HG03439 (cell line): ENCODE data around the gene TTC3.
"Not testable (repeated sequence)": the region's sequence is repeated elsewhere in the genome, so short reads cannot be mapped to it uniquely, and the experiment has no call there.

Experiments
- ATAC-seq: cut with Tn5 transposase; IDR thresholded peaks from one replicate; pipeline ENCODE4 v1.9.1; 2021; ENCODE audit warnings: mild to moderate bottlenecking, moderate library complexity; ENCODE audit not compliant: unreplicated experiment

Gene TTC3

DNA sequence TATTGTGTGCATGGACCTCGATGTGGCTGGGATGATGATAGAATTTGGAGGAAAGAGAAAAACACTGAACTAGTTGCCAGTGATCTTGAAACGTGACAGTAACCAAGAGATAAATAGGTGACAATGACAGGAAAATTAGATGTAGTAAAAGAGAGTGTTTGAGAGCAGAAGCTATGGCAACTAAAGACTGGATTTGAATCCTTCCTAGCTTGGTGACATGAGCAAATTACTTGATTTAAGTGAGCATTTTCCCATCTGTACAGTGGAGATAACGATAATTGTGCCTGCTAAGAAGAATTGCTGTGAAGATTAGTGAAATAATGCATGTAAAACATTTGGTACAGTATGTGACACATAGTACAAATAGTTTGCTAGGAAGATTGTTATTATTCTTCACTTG is 12.7 kb downstream of the TTC3 start:
- ATAC-seq: no peak

DNA sequence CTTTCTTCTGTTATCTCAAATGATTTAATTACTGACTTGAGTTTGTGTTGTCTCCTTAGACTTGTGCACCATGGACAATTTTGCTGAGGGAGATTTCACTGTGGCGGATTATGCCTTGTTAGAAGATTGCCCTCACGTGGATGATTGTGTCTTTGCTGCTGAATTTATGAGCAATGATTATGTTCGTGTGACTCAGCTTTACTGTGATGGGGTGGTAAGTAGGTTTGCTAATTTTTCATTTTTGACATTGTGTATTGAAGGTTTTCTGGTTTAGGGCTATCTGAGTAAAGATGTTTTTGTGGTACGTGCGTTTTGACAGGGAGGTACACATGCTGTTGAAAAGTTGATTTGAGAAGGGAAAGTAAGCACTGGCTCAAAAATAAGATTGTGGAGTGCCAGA is 14.1 kb downstream of the TTC3 start:
- ATAC-seq: no peak

DNA sequence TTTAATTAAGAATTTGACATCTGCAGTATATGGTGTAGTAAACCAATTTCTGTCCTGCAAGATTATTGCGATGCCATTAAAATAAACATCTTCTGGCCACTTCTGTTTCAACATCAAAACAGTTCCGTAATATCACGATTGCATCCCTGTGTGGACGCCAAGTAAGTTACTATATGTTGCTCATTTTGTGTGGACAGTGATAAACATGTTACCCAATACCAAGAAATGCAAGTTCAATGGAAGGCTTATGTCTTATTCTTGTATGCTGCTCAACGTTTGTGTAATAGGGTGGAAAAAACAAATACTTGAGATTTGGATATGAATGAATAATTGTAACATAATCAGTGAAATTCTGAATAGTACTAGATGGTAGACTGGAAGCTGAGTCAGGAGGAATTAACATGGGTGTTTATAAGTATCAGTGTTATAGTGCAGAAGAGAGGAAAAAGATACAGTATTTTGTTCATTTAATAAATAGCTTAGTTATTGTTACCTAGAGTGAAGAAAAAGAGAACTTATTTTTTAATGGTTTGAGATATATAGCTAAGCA is 15.2 kb downstream of the TTC3 start:
- no peak for ATAC-seq

DNA sequence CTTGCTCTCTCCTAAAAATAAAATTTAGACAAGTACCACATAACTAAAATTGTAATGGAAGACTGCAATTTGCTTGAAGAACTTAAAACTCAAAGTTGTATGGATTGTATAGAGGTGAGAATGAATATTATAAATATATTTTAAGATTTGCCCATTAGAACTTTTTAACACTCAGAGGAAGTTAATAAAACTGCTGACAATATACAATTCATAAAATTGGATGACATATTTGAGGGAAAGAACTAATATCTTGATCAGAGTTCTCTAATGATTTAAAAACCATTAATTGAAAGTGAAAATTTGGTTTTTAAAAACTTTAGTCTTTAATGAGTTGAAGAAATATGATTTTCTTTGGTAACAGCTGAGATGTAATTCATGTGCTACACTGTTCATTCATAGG is 20.9 kb downstream of the TTC3 start:
- ATAC-seq: no peak

DNA sequence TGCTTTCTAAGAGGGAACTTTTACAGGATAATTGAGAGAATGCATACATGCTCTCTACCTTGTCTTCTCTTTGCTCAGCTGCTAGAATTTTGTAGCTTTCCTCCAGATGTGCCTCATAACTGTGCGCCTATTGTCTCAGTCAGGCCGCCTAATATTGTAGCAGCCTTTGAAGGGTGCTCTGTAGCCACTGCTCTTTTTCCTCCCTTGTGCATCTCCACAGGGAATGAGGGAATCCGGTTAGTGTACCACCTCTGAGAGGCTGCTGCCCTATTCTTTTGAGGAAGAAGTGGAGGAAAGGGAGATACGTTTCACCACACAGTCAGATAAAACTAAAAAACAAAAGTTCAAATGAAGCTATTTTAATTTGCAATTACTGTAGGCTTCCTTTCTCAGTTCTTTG is 22.8 kb downstream of the TTC3 start:
- no peak for ATAC-seq

DNA sequence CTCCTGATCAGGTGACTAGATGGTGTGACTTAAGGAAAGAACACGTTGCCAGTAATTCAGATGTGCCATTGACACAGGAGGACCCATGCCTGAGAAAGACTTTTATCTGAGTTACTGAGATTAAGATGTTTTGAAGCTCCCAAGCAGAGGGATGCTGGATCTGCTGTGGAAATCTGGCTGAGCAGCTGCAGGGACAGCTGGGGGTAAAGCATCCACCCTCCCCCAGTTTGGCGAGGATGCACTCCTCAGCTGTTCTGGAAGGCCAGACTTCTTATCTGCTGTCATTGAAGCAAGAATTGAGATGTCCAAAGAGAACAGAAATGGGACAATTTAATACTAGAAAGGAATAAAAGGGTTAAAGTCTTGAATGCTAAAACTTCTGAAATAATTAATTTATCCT is 25.7 kb downstream of the TTC3 start:
- ATAC-seq: no peak

DNA sequence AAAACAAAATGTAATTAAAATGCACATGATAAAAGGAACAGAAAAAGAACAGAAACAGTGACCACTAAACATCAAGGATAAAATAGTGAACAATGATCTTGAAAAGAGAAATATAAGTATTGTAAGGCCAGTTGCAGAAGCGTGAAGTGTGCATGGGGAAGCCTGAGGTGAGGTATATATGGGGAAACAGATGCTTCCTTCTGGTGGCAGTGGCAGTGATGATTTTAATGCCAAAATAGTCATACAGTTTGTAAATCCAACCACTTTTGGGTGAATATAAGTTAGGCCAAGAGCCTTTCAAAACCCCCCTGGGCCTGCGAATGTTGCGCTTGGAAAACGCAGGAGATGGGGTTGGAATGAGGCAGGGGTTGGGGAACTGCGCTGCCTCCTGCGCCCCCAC is 27.3 kb downstream of the TTC3 start:
- ATAC-seq: no peak

DNA sequence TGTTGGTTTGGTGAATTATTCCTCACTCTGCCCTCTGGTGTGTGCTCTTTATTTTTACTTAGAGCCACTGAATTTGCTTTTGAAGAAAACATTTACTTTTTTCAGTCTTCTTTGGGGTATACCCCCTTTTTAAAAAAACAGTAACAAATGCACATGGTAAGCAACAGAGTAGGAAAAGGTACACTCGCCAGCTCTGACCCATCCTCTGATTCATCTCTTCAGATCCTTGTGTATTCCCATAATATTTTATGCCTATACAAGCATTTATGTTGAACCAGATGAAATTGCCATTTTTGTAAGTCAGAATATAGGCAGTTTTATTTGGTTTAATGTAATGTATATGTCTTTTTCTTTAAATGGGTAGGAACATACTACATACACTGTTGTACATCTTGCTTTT is 28.3 kb downstream of the TTC3 start:
- no peak for ATAC-seq

DNA sequence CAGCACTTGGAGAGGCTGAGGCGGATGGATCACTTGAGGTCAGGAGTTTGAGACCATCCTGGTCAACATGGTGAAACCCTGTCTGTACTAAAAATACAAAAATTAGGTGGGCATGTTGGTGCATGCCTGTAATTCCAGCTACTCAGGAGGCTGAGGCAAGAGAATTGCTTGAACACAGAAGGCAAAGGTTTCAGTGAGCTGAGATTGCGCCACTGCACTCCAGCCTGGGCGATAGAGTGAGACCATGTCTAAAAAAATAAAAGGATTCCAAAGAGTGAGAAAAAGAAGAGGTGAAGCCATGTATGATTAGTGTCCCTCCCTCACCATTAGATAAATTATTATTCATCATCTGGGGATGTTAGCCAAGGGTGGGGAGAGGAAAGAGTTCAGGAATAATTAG is 29.7 kb downstream of the TTC3 start:
- ATAC-seq: not testable (repeated sequence)

DNA sequence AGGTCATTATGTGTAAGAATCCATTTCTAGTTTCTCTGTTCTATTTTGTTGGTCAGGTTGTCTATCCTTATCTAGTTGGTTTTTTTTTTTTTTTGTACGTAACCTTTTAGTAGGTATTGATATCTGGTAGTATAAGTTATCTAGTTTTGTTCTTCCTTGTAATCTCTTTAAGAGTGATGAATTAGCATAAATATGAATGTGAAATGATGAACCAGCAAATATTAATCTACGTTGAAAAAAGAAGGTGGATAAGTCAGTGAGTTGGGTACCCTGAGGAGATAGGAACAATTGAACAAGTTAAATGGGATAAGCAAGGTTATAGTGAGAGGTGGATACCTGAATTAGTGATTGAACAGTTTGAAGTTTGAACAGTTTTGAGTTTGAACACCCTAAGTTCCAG is 33.9 kb downstream of the TTC3 start:
- no peak for ATAC-seq

DNA sequence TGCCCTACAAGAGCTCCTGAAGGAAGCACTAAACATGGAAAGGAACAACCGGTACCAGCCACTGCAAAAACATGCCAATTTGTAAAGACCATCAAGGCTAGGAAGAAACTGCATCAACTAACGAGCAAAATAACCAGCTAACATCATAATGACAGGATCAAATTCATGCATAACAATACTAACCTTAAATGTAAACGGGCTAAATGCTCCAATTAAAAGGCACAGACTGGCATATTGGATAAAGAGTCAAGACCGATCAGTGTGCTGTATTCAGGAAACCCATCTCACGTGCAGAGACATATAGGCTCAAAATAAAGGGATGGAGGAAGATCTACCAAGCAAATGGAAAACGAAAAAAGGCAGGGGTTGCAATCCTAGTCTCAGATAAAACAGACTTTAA is 38.0 kb downstream of the TTC3 start:
- ATAC-seq: not testable (repeated sequence)

DNA sequence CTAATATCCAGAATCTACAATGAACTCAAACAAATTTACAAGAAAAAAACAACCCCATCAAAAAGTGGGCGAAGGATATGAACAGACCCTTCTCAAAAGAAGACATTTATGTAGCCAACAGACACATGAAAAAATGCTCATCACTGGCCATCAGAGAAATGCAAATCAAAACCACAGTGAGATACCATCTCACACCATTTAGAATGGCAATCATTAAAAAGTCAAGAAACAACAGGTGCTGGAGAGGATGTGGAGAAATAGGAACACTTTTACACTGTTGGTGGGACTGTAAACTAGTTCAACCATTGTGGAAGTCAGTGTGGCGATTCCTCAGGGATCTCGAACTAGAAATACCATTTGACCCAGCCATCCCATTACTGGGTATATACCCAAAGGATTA is 41.2 kb downstream of the TTC3 start:
- ATAC-seq: not testable (repeated sequence)

DNA sequence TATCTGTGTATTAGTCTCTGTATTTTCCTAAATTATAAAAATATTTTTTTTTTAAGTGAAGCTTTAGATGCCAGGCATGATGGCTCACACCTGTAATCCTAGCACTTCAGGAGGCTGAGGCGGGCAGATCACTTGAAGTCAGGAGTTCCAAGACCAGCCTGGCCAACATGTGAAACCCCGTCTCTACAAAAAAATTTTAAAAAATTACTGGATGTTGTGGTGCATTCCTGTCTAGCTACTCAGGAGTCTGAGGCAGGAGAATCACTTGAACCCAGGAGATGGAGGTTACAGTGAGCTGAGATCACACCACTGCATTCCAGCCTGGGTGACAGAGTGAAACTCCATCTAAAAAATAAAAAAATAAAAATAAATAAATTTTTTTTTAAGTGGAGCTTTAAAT is 43.4 kb downstream of the TTC3 start:
- not testable (repeated sequence) for ATAC-seq

DNA sequence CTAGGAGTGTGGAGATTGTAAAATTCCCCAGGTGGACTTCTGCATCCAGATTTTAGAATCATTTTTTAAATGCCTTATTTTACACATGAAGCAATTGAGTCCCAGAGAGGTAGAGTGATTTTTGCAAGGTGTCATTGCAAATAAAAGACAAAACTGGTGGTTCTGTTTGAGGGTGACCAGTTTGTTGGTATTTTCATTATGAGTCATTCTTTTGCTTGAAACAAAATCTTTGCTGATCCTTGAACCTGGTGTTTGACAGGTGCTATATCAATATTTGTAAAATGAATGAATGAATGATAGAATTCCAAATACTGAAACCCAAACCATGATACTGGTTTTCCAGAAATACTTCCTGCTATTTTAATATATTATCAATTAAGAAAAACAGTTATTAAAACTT is 44.1 kb downstream of the TTC3 start:
- ATAC-seq: no peak

DNA sequence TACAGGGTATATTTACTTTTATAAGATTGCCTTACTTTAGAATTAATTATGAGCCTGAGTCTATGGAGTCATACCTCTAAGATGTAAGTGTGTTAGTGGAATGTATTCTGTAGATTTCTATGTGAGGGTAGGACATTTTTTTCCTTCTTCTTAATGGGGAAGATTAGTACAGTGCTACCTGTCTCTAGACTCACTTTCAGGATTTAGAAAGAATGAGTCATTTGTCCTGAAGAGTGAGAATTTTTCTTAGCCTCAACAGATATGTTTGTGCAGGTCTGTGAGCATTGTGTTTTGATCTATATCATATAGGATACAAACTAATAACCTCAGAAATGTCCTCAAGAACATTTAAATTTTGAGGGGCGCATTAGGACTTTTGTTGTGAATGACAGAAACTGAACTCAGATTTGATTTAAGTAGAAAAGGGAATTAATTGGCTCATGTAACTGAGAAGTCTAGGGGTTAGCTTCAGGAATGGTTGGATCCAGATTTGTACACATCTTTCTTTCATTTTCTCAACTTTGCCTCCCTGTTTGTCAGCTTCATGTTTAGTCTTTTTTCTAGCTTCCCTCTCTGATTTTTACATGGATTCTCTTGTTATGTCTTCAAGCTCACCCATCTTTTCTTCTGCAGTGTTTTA is 45.3 kb downstream of the TTC3 start:
- ATAC-seq: no peak

DNA sequence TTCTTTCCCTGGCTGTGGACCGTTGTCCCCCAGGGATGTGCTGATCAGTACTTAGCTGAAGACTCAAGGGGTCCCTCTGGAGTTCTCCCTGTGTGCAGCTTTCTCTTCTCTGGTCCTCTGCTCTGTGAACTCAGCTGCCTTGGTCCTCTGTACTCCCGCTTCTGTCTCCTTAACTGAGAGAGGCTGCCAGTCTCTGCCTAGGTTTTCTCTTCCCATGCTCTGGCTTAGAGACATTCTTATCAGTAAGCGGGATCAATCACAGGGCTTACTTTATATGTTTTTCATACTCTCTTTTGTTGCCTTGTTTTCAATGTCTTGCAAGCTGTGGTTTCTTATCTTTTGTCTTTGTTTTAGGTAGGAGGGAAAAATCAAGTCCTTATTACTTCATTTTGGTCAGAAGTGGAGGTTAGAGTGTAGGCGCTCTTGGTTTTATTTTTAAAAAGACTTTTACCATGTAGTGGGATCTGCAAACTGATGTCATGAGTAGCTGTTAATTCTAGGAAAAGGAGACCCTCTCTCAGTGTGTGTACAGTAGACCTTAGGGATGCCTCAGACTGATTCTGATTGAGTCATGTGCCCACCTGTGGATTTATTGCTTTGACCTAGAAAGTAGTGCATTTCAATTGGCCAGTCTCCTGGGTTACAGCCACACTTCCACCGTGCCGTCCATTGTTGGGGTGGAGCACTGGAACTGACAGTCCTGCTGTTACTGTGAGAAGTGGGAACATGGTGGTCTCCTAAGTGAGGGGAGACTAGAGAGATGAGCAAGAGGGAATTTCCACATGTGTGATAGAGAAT is 46.6 kb downstream of the TTC3 start:
- no peak for ATAC-seq

DNA sequence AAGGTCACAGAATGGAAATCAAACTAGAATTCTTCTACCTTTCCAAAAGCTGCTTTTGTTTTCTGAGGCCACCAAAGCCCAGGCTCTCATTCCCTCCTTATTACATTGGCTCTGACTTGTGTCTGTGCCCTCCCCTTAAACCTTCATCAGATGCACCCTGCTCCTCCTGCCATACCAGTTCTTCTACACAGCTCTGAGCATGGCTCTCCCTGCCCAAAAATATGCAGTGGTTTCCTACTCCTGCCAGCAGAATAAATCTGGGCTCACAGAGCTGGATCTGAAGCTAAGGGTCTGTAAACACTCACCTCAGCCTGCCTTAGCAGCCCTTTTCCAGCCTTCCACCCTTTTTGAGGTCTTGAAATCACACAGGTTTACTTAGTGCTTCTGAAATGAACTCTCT is 55.0 kb downstream of the TTC3 start:
- ATAC-seq: no peak

DNA sequence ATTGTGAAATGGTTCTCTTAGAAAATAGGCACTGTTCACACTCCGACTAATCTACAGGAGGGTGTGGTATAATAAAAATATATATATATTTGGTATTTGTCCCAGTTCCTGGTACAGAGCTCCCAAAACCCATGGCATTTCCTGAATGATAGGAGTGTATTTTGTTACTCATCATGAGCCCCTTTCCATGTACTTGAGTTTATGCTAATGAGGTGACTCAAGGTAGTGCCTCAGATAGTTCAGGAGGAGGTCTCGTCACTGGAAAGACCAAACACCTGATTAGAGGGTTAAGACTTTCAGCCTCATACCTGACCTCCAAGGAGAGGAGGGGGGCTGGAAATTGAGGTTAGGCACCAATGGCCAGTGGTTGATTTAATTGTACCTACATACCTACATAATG is 57.9 kb downstream of the TTC3 start:
- ATAC-seq: no peak

DNA sequence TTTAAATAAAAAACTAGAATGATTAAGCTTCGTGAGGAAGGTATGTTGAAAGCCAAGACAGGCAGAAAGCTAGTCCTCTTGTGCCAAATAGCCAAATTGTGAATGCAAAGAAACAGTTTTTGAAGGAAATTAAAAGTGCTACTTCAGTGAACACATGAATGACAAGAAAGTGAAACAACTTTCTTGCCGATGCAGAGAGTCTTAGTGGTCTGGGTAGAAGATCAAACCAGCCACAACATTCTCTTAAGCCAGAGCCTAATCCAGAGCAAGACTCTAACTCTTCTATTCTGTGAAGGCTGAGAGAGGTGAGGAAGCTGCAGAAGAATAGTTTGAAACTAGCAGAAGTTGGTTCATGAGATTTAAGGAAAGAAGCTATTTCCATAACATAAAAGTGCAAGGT is 63.2 kb downstream of the TTC3 start:
- ATAC-seq: no peak

DNA sequence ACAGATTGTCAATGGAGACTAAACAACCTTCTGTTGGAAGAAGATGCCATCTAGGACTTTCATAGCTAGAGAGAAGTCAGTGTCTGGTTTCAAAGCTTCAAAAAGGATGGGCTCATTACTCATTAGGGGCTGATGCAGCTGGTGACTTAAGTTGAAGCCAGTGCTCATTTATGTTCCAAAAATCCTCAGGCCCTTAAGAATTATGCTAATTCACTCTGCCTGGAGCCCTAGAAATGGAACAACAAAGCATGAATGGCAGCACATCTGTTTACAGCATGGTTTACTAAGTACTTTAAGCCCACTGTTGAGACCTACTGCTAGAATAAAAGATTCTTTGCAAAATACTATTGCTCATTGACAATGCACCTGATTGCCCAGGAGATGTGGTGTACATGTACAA is 63.7 kb downstream of the TTC3 start:
- no peak for ATAC-seq

DNA sequence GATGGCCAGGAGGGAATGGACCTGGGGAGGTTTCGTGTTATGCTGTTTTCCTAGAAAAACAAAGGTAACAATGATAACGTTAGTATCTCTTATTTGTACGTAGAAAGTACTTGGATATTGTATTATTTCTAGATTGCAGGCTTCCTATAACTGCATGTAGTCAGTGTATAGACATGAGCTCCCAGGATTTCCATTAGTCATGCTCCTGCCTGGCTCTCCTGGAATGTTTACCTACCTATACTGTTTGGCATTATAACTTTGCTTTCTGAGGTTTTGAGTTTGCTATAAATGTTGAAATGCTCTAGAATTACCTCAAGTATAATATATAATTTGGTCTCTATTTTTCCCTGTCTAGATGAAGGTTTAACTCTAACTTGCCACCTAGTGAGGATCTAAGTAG is 66.1 kb downstream of the TTC3 start:
- no peak for ATAC-seq

DNA sequence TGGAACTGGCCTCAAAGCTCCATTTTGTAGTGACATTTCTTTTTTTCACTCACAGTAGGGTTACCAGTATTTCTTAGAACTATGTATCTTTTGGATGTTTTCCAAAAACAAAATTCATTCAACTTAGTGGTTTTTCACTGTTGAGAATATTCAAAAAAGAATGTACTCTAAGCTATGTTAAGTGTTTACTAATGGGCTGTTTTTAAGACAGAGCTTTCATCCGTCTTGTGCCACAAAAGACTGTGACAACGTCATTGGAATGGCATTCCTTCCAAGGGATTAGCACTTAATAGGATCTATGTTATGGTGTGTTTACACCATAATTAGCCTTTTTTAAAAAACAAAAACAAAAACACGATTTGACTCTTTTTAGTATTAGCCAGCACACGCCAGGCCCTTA is 66.8 kb downstream of the TTC3 start:
- no peak for ATAC-seq
